WERI-Rb-1 (cell line): Measurements from ENCODE around the gene UNC119.

ENCODE experiments used
- DNase-seq: peaks from one replicate; pipeline ENCODE4 v3.0.0-alpha.2; 2020
- H3K27ac ChIP-seq: fragments of 250-450 bp; sonication (Bioruptor Pico); 2 replicates; pipeline ENCODE4 v1.5.1; 2020; ENCODE audit warnings: mild to moderate bottlenecking, moderate library complexity
- H3K27me3 ChIP-seq: fragments of 250-450 bp; sonication (Bioruptor Pico); 2 replicates; pipeline ENCODE4 v1.5.1; 2021; ENCODE audit warnings: mild to moderate bottlenecking, low read depth, moderate library complexity; ENCODE audit not compliant: insufficient read depth, severe bottlenecking
- H3K36me3 ChIP-seq: fragments of 250-450 bp; sonication (Bioruptor Pico); 2 replicates; pipeline ENCODE4 v1.5.1; 2020; ENCODE audit warnings: mild to moderate bottlenecking, moderate library complexity
- H3K4me3 ChIP-seq: 2 replicates; pipeline ENCODE4 v1.5.1; 2011; ENCODE audit warnings: low read depth, mild to moderate bottlenecking, control low read depth, low read length
- H3K9me3 ChIP-seq: fragments of 250-450 bp; sonication (Bioruptor Pico); 2 replicates; pipeline ENCODE4 v1.5.1; 2021; ENCODE audit warnings: mild to moderate bottlenecking, moderate library complexity; ENCODE audit not compliant: severe bottlenecking
- CTCF ChIP-seq: IDR thresholded peaks from 2 replicates; pipeline ENCODE4 v1.5.1; 2011; ENCODE audit warnings: low read depth, mild to moderate bottlenecking, control low read depth, inconsistent platforms, low read length

The UNC119 gene

GRCh38 chr17:28511858-28512461, 40.5 kb downstream of the UNC119 start:
- Histone ChIP-seq H3K27me3 (no peaks in the 10 kb centered on the region), H3K27ac (peak overlapping the region; percentile 56), H3K4me3 (no peak overlapping the region), H3K36me3 (no peaks in the 10 kb centered on the region), H3K9me3 (peaks cover 9% of the 10 kb centered on the region)
- no peak for TF ChIP-seq CTCF
- peak; percentile 82 for DNase-seq

GRCh38 chr17:28509789-28510188, 42.6 kb downstream of the UNC119 start:
- no peak overlapping the region for H3K27ac ChIP-seq
- H3K27me3 ChIP-seq: no peaks in the 10 kb centered on the region
- no peaks in the 10 kb centered on the region for H3K9me3 ChIP-seq
- H3K36me3 ChIP-seq: no peaks in the 10 kb centered on the region
- TF ChIP-seq CTCF: no peak
- no peak for DNase-seq
- no peak overlapping the region for H3K4me3 ChIP-seq

- no peaks in the 10 kb centered on the region for H3K27me3 ChIP-seq
- H3K27ac ChIP-seq: peak overlapping the region; percentile 89
- TF ChIP-seq CTCF: no peak
- H3K36me3 ChIP-seq: no peaks in the 10 kb centered on the region
- H3K4me3 ChIP-seq: peak overlapping the region; percentile 18
- H3K9me3 ChIP-seq: no peaks in the 10 kb centered on the region
- DNase-seq: peak; percentile 78
Observed at GRCh38 chr17:28508211-28508724, 44.2 kb downstream of the UNC119 start.

GRCh38 chr17:28507567-28508203, 44.7 kb downstream of the UNC119 start:
- Histone ChIP-seq H3K27ac (peak overlapping the region; percentile 89), H3K27me3 (no peaks in the 10 kb centered on the region), H3K36me3 (no peaks in the 10 kb centered on the region), H3K9me3 (no peaks in the 10 kb centered on the region), H3K4me3 (peak overlapping the region; percentile 18)
- peak; percentile 43 for DNase-seq
- no peak for TF ChIP-seq CTCF

- no peak for DNase-seq
- Histone ChIP-seq H3K27me3 (no peaks in the 10 kb centered on the region), H3K4me3 (no peak overlapping the region), H3K36me3 (no peaks in the 10 kb centered on the region), H3K9me3 (no peaks in the 10 kb centered on the region), H3K27ac (peak overlapping the region; percentile 89)
- TF ChIP-seq CTCF: no peak
Observed at GRCh38 chr17:28506763-28507487, 45.5 kb downstream of the UNC119 start.
